DMS 273 (cell line): Measurements from ENCODE around the gene BBS2.

Experiments used
- DNase-seq: peaks from one replicate; lab custom pipeline; 2025; ENCODE audit not compliant: unreplicated experiment; lab: John Stamatoyannopoulos, UW

Gene BBS2

DNA sequence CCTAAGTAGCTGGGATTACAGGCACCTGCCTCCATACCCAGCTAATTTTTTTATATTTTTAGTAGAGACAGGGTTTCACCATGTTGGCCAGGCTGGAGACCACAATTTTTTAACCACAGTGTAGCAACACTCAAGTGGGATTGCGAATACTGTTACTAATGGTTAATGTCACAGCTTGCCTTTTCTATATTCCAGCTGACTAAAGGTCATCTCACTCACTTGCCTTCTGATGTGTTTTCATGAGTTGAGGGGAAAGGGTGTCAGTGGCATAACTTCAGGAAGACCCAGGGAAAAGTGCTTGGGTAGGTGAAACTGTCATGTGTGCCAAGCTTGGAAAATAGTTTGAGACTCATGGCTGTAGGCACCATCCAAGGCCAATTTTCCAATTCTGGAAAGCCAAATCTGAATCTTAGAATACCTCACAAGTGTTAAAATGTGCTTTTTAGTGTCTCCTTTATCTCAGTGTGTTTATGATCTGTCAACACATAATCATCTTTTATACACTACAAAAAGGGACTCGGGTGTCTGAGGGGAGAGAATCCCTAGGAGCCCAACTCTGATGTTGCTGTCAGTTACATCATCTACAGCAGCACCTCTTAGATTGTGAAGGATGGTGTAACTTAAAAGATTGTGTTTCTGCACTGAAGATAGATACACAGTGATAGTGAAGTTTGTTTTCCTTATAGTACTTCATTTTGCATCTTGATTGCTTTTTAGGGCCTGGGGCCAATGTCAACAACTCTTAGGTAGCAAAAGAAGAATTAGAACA lies 41.4 kb downstream of the BBS2 start:
- DNase-seq: no peak

DNA sequence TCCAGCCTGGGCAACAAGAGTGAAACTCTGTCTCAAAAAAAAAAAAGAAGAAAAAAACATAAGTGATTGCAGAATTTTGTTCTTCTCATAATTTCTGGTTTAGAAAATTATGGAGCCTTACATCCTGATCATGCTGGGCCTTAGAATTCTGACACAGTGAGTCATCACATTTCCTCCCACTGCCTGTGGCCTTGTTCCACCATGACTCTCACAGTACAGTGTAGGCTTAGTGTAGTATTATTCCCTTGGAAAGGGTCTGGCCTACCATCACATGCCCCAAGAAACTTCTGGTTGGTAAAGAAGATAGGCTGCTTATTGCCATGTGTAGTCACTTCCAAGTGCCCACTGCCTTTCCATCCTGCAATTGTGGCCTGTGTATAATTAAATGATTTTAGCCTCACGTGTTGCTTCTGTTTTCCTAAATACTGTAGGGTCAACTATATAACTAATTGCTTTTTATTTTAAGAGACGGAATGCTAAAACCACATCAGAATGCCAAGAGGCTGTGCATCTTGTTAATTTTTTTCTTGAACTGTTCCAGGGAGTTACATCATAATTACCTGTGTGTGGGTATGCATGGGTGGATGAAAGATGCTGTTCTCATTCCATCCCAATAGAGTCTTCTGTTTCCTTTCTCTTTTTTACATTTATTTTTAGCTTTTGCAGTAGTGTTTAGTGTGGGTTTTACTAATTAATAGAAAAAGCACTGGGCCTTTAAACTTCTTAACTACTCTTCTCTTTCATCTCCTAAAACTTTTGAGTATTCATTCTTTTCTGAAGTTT lies 42.5 kb downstream of the BBS2 start:
- DNase-seq: no peak

DNA sequence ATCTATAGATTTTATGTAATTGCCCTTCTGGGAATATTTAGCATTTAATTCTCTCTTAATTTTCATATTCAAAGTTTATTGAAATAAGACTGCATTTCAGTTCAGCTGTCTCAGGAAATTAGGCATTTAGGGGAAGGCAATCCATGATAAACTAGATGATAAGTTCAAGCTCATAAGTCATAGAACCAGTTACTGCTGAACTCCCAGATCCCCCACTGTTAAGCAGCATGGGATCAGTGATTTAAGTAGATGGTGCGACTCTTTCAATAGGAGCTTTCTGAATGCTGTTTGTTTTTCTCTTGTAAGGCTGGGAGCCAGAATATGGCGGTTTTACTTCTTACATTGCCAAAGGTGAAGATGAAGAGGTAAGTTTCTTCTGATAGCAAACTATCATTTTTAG lies 44.6 kb downstream of the BBS2 start:
- DNase-seq: no peak

DNA sequence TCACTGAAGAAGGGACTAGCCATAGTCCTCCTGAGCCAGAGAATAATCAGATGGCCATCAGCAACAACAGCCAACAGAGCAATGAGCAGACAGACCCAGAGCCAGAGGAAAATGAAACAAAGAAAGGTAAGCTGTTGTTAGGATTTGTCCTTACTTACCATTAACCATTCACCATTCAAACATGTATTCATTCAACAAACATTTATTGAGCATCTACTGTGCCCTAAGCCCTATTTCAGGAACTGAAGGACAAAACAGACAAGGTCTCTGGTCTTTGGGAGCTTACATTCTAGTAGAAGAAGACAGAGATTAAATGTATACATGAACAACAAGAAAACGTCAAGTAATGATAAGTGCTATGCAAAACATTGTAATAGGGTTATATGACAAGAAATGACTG lies 49.2 kb downstream of the BBS2 start:
- DNase-seq: no peak

DNA sequence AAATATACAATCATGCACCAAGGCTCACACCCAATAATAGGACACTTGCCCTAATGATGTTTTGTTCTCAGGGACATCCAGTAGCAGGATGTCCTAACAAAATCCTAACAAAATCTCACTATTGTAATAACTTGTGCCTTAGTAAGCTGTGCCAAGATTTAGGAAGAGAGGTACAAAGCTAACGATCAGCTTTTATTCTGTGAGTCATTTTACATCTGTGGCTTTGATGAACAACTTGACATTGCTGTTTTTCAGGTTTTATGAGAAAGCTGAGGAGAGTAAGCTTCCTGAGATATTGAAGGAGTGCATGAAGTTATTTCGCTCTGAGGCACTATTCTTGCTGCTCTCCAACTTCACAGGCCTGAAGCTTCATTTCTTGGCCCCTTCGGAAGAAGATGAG lies 49.6 kb downstream of the BBS2 start:
- no peak for DNase-seq

DNA sequence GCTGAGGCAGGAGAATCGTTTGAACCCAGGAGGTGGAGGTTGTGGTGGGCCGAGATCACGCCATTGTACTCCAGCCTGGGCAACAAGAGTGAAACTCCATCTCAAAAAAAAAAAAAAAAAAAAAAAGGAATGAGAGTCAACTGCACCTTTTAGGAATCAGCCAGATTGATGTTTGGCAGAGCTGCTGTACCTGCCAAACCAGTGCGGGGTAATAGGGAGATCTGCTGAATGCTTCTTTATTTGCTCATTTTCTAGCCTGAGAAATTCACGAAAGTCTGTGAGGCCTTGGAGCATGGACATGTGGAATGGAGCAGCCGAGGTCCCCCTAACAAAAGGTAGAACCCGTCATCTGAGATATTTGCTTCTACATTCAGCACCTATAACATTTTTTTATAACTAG lies 50.1 kb downstream of the BBS2 start:
- DNase-seq: no peak

DNA sequence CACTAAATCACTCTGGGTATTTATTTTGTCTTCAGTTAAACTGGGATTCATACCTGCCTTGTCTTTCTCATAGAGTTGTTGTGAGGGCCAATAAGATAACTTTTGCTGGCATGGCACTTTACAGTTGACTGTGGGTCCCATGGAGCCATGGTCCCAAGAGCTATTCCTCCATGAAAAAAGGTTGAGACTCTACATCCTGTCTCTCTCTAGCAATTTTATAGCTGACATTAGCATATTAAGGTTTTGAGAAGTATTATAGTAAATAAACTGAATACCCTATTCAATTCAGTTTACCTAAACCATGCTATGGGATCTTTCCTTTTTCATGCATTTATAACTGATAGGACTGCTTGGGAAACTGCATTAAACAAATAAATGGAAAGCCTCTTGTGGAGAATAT lies 51.0 kb downstream of the BBS2 start:
- DNase-seq: no peak

DNA sequence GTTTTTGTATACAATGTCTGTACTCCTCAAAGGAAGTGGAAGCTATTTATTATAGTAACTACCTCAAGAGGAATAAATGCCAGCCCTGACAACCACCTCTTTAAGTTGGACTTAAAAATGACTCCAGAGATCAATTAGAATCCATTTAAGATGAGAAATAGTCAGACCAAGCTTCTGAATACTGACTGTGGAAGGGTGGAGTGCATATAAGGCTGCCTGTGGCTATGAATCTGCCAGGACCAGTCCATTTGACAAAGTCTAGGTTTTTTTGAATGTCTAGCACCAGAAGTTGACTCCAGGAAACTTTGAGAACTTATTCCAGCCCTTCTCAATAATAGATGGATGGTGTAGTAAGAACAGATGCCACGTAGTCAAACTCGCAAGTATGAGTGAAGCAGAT lies 53.5 kb downstream of the BBS2 start:
- DNase-seq: no peak

DNA sequence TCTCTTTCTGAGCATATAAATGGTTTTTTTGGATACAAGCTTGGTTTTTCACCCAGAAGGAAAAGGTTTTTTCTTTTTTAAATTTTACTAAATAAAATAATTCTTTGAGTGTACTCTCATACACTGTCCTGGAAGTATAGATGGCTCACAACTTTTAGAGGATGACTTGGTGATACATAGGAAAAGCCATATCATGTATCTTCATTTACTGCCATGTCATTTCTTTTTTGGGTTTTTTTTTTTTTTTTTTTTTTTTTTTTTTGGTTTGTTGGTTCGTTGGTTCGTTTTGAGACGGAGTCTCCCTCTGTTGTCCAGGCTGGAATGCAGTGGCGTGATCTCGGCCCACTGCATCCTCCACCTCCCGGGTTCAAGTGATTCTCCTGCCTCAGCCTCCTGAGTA lies 56.7 kb downstream of the BBS2 start:
- no peak for DNase-seq

DNA sequence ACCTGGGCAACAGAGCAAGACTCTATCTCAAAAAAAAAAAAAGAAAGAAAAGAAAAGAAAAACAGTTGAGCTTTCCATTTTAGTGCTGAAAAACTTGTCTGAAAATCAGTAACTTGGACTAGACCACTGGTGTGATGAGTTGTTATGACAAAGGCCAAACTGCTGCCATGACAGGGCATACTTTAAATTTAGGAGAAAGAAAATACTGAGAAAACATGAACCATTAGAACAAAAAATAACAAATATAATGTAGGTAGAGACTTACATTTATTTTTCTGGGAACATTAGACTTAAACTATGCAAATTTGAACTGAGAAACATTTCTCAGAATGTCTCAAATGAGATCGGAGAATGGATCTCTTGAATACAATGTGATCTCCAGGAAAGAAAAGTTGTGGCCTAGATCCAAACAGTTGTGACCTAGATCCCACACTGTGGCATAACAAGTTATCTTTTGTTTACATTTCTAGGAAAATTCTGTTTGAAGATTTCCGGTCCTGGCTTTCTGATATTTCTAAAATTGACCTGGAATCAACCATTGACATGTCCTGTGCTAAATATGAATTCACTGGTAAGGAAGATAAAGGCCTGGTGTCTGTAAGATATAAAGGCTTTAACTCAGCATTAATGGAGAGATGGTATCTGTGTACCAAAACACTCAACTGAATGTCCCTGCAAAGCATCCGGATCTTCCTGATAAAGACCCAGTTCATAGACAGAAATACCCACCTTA lies 57.6 kb downstream of the BBS2 start:
- DNase-seq: no peak

DNA sequence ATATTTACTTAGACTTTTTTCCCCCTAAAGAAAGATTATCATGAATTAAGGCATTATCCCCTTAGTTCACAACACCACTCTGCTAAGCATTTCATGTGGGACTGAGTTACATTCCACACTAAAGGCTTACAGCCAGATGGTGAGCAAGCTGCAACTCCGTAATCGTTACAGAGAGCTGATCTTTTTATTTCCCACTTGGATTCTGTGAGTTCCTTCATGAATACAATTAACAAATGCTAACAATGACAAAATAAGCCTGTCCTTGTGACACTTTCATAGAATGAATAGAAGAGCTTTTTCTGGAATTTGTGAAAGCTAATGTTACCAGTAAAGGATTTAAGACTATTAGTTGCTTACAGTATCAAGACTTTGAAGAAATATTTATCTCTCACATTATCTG lies 59.7 kb downstream of the BBS2 start:
- DNase-seq: peak; percentile 40

DNA sequence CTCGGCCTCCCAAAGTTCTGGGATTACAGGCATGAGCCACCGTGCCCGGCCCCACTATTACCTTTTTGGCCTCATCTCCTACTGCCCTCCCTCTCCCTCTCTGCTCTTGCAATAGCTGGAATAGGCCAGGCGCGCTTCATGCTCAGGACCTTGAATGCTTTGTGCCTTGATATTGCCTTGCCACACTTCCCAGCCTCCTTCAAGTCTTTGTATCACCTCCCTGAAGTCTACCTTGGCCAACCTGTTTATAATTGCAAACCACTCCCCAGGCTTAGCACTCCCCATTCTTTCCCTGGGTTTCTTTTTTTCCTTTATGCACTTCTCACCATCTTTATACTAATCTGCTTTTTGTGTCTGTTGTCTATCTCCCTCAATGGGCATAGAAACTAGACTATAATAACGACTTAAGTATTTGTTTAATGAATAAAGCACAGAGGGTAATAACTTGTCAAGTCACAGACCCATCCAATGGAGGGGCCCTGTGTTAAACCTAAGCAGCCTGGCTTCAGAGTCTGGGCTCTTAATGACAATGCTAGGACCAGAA lies 61.8 kb downstream of the BBS2 start:
- no peak for DNase-seq

DNA sequence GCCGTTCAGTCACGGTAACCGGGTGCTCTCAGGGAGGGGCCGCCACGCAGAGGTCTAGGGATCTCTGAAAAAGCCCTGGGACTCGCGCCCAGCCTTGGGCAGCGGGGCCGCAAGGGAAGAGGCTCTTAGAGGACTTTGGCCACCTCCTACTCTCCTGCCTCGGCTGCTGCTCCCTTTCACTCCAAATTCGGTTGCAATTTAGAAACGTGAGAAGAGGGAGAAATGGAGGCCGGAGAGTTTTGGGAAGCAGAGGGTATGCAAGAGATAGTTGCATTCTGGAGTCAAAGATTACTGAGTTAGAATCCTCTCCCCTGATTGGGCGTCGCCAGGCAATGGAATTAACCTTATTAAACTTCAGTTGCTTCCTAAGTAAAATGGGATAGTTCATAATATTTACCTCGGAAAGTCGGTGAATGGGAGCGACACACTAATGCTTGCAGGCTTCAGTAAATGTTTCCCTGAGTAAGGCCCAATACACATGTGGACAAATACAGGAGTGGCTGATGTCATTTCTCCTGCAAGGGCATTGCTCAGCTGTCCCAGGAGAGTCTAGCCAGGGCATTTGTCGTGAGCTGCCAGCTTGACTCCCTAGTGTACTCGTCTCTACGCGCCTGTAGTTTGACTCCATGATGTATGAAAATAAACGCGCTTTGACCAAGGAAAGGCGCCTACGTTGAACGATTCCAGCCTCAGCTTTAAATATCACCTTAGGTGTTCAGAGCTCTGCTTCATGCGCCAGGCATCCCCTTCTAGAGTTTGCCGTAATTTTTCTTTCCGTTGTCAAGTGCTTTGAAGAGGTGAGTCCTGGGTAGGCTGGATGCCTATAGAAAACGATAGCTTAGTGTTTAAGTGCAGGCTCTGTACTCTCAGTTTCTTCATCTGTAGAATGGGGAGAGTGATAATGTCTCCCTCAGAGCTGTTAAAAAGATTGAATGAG lies 67.8 kb downstream of the BBS2 start:
- peak; percentile 85 for DNase-seq

DNA sequence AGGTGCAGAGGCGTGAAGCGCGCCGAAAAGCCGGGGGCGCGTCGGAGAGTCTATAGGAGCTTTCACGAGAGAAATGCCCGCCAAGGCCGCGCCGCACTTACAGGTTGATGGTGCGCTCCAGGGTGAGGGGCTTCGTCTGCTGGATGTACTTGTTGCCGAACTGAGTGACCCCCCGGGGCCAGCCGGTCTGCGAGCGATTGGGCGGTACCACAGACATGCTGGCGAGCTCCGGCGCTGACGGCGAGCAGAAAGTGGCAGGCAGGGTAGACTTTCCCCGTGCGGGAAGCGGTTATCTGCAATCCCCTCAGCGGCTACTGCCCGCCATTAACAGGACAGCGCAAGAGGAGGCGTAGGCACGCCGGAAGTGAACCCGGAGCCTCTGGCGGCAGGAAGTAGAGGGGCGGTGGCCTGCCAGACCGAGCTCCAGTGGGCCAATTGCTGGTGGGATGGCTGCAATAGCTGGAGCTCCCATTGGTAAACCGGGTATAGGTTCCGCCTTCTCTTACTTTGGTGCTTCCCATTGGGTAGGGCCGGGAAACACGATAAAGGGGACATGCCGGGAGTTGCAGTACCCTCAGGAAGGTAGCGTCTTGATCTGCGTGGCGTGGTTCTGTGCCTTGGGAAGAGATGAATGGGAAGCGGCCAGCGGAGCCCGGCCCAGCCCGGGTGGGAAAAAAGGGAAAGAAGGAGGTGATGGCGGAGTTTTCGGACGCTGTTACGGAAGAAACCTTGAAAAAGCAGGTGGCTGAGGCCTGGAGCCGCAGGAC lies 68.7 kb downstream of the BBS2 start, which contains the start of the genes NUDT21 and OGFOD1:
Gene NUDT21, minus strand, starts transcription at position 347 of the 767 bp plus-strand sequence. Its CDS starts 130 bp downstream, at position 217.
Gene OGFOD1, plus strand, starts transcription at position 569 of the 767 bp plus-strand sequence. Its CDS starts 59 bp downstream, at position 628.
- DNase-seq: peak; percentile 98

DNA sequence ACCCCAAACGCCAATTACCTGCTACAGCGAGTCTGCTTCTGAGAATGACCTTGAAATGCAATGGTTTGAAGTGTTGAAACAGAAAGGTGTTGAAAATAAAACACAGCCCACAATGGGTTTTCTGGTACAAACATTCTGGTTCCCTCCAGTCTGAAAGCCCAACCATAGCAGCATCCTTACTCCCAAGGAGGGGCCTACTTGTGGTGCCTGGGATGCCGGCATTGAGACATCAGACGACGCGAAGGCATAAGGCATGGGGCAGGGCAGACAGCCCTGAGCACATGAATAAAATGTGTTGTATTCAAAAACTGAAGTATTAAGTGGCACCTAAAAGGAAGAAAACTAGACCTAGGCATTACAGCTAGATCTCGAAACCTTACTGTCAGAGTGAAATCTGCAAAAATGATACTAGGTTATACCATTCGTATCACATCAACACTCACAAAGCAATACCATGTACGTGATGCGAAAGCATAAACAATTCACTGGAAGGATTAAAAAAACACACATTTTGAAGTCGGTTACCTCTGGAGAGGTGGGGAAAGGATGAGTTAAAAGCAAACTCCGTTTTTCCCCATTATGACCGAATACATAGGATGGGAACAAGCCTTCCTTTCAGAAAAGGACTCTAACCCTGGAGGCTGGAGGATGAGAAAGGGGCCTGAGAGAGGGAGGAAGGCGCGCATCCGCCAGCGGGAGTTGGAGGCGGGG lies 69.4 kb downstream of the BBS2 start:
- DNase-seq: peak; percentile 39

DNA sequence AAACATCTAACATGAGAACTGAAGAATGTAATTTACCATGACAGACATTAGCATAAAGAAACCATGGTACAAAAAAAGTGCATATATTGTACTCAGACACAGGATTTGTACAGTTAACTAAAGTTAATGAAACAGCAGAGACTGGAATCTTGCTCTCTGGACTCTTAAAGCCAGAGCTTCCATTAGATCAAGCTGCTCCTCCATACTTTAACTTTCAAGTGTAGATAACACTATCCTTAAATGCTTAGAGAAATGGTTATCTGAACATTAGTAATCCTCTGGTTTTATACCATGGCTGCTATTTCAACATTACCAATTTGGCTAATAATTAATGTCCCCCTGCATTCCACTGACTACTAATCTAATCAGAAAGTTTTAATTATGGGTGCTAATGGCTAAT lies 71.8 kb downstream of the BBS2 start:
- no peak for DNase-seq

DNA sequence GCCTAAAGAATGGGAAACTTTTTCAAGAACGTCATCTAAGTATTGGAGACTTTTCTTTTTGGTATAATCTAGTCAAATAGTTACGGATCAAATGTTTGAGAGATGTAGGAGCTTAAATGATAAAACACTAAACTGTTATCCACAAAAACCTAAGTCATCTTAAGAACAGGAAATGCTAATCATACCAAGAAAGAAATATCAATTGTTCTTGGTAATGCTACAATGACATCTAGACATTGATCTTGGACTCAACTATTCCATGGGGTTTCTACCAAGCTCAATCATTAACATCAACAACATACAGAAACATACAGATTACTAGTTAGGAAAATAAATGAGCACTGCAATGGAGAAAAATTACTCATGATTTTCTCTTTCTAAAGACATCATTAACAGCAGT lies 72.5 kb downstream of the BBS2 start:
- no peak for DNase-seq

DNA sequence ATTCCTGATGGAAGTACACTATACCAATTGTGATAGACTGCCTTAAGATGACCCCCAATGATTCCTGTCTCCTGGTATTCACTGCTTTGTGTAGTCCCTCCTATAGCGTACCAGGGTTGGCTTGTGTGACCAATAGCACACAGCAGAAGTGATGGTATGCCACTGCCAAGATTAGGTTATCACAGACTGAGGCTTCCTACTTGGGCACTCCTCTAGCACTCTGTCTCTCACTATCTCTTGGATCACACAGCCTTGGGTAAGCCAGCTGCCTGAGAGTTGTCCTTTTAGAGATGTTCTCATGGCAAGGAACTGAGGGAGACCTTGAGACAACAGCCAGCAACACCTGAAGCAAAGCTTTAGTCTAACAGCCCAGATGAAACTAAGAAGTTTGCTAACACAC lies 81.8 kb downstream of the BBS2 start:
- DNase-seq: no peak

DNA sequence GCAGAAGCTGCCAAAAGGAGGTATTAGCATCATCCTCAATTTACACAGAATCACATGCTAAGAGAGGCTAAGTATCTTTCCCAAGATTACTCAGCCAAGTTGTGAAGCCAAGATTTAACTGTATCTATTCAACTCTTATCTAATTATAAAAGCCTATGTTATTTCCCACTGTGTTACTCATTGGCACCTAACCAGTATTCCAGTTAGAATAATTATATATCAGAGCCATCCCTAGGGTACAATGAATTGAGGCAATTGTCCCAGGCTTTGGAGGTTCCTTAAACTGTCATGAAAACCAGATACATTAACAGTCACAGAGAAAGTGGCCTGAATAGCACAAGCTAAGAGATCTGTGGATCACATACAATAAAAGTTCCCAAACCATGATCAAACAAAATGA lies 83.6 kb downstream of the BBS2 start:
- DNase-seq: no peak
